Occipital lobe (tissue), 2 donors: Measurements from ENCODE around the gene GNAI2. TPM values are rescaled to one million over a fixed set of nuclear protein-coding genes. Genes with fewer than 3 reads are reported as not detected.
"Not testable (repeated sequence)": the region's sequence is repeated elsewhere in the genome, so short reads cannot be mapped to it uniquely, and the experiment has no call there.

Source experiments
- DNase-seq: peaks from one replicate; lab custom pipeline; 2025; lab: John Stamatoyannopoulos, UW
- total RNA-seq: library from RNA; depleted of rRNA; stranded (reverse); fragments of >200 nt; gene quantifications from one replicate; pipeline ENCODE4 v1.2.3, GENCODE V29; 2014

The GNAI2 gene
- total RNA-seq, 1 donor from 2014 or later, result 84.5 TPM

GRCh38 chr3:50245251-50245745, 9.3 kb downstream of the GNAI2 start:
- no peak for DNase-seq

- peak; percentile 70 for DNase-seq
These were observed 10.0 kb downstream of the GNAI2 start for GRCh38 chr3:50245831-50246516.

GRCh38 chr3:50246517-50246954, 10.5 kb downstream of the GNAI2 start:
- no peak for DNase-seq

GRCh38 chr3:50248387-50248786, 12.4 kb downstream of the GNAI2 start:
- no peak for DNase-seq

- no peak for DNase-seq
These were observed 13.5 kb downstream of the GNAI2 start for GRCh38 chr3:50249457-50249856.

GRCh38 chr3:50250514-50250913, 14.5 kb downstream of the GNAI2 start:
- DNase-seq, result no peak

- no peak for DNase-seq
These were observed 15.2 kb downstream of the GNAI2 start for GRCh38 chr3:50251220-50251619.

- no peak for DNase-seq
These were observed 18.7 kb downstream of the GNAI2 start for GRCh38 chr3:50254577-50255250.

GRCh38 chr3:50255251-50255615, 19.2 kb downstream of the GNAI2 start:
- no peak for DNase-seq

GRCh38 chr3:50256978-50257890, 21.2 kb downstream of the GNAI2 start:
- DNase-seq, result no peak

- no peak for DNase-seq
These were observed 22.2 kb downstream of the GNAI2 start for GRCh38 chr3:50258029-50258680.

- no peak for DNase-seq
These were observed 23.0 kb downstream of the GNAI2 start for GRCh38 chr3:50258979-50259378.

GRCh38 chr3:50259432-50260026, 23.5 kb downstream of the GNAI2 start:
- no peak for DNase-seq

GRCh38 chr3:50260027-50260941, 24.3 kb downstream of the GNAI2 start:
- DNase-seq, result peak; percentile 87

- no peak for DNase-seq
These were observed 25.0 kb downstream of the GNAI2 start for GRCh38 chr3:50260942-50261441.

- no peak for DNase-seq
These were observed 25.5 kb downstream of the GNAI2 start for GRCh38 chr3:50261505-50261904.

GRCh38 chr3:50262200-50262599, 26.2 kb downstream of the GNAI2 start:
- DNase-seq, result not testable (repeated sequence)

GRCh38 chr3:50262778-50263177, 26.8 kb downstream of the GNAI2 start:
- DNase-seq, result no peak

- DNase-seq, result no peak
These were observed 27.7 kb downstream of the GNAI2 start for GRCh38 chr3:50263478-50264382.
